ENCODE data around the gene BCL2L11.

DNA sequence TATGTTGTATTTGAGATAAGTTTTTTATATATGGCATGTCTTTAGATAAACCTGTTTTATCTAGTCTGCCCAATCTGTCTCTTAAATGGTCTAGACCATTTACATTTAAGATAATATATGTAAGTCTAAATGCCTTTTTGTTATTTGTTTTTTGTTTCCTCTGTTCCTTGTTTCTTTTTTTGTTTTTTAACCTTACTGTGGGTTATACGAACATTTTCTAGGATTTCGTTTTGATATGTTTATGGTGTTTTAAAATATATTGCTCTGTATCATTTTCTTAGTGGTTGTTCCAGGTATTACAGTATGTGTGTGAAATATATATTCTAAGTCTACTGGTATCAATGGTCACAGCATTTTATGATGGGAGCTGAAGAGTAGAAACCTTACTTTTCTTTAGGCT is 13.3 kb downstream of the BCL2L11 start:
- TF ChIP-seq, protein P1, sequence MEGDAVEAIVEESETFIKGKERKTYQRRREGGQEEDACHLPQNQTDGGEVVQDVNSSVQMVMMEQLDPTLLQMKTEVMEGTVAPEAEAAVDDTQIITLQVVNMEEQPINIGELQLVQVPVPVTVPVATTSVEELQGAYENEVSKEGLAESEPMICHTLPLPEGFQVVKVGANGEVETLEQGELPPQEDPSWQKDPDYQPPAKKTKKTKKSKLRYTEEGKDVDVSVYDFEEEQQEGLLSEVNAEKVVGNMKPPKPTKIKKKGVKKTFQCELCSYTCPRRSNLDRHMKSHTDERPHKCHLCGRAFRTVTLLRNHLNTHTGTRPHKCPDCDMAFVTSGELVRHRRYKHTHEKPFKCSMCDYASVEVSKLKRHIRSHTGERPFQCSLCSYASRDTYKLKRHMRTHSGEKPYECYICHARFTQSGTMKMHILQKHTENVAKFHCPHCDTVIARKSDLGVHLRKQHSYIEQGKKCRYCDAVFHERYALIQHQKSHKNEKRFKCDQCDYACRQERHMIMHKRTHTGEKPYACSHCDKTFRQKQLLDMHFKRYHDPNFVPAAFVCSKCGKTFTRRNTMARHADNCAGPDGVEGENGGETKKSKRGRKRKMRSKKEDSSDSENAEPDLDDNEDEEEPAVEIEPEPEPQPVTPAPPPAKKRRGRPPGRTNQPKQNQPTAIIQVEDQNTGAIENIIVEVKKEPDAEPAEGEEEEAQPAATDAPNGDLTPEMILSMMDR (conservative IDR thresholded peaks at IDR 0.05; ENCODE audit: low read depth, low read length) = 0 out of 2 replicates have a peak, but pooled peaks have one; percentile 31
- TF ChIP-seq EZH2 (IDR thresholded peaks at IDR 0.05; ENCODE audit: borderline replicate concordance, low read depth, low read length, poor library complexity, severe bottlenecking) = no peak
